Measurements from ENCODE around the gene CSTPP1.
"Not testable (repeated sequence)": the region's sequence is repeated elsewhere in the genome, so short reads cannot be mapped to it uniquely, and the experiment has no call there.

Gene CSTPP1

DNA sequence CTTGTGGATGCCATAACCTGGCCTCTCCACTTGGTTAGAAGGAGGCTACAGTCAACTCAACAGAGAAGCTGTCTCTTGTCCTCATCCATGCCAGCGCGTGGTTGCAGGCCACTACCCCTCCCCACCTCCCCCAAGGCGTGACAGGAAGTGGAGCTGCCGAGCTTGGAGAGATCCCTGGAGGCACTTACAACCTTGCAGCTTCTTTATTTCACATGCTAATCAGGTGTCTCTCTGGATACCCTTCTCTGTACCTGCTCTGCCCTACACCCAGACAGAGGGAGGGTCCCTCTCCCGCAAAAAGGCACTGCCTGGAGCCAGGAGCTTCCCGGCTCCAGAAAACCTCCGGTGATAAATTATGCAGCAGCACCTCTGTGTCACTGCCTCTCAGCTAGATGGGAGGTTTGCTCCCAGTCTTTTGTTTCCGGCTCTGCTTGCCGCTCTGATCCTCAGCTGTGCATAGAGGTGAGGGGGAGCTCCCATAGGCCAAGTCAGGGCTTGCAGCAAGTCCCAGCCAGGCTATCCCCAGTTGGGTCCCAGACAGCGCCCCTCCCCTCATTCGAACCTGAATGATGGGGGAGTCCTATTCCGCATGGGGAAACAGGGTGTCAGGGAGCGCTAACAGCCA, 23.9 kb upstream of the CSTPP1 start:
- no peak for DNase-seq

DNA sequence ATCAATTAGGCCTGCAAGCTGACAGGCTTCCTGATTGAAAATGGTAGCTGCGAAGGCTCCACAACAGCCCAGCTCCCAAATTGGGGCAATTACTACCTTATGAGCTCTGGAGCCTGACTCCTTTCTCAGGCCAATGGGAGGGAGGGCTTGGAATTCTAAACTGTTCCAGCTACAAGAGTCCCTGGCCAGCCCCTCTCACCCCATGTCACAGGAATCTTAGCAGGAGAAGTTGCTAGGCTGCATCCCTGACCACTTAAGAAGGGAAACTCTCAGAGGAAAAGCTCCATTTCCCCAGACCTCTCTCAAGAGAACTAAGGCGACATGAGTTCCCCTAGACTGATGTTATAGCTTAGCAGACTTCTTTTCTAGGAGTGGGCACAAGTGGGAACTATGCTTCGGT, 23.1 kb upstream of the CSTPP1 start:
- no peak for DNase-seq

DNA sequence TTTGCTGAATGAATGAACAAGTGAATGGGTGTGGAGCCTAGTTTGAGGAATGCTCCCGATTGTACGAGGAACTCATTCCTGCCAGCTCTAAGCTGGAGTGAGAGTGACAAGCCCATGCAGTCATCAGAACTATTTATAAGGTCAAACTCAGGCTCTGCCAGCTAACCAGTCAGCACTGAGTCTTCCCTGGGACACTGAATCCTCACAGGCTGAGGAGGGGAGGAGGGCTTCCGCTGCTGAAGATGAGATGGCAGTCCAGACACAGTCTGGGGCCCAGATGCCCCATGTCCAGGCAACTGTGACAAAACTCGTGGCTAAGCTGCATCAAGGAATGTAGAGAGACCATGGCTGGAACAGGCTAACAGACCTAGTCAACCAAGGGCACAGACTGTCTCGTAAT, 22.2 kb upstream of the CSTPP1 start:
- DNase-seq = no peak

DNA sequence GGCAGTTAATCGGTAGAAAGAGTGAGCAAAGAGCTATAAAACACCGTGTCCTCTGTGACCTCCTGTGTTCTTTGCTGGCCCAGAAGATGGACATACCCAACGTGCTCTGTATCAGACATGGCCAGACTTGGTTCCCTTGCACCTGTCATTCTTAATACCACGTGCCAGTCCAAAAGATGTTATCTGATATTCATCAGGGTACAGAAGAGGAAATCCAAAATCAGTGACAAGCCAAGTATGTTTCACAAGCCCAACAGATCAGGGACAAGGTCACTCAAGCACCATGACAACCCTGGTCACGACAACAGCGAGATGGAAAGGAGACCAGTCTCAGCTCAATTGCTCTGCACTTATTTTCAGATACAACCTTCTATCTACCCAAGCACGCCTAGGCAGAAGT, 21.7 kb upstream of the CSTPP1 start:
- no peak for DNase-seq

DNA sequence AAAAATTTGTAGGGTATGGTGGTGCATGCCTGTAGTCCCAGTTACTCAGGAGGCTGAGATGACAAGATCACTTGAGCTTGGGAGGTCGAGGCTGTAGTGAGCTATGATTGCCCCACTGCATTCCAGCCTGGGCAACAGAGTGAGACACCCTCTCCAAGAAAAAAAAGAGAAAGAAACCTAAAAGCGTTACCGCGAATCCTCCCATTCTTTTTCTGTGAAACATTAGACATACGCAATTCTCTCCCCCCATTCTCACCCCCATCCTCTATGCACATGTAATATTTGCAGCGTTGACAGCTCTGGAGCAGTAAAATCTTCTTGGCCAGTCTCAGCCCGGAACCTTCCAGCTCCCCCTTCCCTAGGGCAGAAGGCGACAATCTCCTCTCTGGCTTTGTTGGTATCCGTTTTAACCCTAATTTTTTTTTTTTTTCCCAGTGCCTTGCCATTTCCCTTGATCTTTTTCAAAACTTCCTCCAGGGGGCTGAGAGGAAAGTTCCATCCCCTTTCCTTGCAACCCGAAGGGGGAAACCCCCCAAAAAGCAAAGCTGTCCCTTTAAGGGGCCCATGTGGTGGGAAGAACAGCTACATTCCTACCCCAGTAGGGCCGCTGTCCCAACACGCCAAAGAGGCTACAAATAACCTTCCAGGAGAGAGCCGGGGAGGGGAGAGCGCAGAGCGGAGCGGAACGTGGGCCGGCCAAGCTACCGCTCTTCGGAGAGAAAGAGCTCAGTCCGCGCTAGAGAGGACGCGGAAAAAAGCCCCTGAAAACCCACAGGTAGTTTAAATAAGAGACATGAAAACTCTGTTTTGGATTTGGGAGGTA, 20.1 kb upstream of the CSTPP1 start:
- no peak for DNase-seq

DNA sequence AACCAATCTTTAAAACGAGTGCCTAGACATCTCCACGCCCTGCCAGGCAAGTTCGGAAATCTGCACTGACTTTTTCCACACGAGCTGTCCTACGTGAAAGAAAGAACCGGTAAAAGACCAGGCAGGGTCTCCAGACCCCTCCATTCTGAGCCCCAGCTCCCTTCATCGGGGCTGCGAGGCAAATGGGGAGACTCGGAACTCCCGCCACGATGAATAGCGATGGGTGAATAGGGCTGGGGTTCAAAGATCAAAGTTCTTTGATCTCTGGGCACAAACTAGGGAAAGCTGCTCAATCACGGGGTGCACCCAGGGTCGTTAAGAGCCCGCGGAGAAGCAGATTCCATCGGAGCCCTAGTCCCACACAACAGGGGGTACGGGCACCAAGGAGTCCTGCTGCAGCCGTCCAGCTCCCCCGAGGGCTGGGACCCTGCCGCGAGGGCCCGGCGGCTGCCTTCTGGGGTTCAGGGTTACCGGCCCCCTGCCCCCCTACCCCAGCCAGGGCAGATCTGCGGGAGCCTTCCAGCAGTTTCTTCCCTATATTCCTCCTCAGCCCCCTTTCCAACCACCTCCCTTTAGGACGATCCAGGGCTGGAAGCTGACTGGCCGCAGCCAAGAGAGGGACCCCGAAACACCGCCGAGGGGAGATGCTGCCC, 19.3 kb upstream of the CSTPP1 start:
- DNase-seq = no peak

DNA sequence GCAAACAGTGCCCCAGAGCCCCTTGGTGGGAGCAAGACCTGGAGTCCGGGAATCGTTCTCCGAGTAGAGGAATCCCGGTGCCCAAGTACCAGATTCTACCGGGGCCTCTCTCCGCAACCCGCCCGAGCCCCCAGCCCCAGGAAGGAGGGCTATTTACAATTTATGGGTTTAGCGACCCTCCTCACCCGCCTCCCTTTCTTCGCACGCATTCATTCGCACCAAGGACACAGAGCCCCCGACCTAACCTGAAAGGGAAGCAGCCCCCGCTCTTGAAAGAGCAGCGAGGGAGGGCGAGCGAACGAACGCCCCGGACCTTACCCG, 18.8 kb upstream of the CSTPP1 start:
- DNase-seq = no peak

DNA sequence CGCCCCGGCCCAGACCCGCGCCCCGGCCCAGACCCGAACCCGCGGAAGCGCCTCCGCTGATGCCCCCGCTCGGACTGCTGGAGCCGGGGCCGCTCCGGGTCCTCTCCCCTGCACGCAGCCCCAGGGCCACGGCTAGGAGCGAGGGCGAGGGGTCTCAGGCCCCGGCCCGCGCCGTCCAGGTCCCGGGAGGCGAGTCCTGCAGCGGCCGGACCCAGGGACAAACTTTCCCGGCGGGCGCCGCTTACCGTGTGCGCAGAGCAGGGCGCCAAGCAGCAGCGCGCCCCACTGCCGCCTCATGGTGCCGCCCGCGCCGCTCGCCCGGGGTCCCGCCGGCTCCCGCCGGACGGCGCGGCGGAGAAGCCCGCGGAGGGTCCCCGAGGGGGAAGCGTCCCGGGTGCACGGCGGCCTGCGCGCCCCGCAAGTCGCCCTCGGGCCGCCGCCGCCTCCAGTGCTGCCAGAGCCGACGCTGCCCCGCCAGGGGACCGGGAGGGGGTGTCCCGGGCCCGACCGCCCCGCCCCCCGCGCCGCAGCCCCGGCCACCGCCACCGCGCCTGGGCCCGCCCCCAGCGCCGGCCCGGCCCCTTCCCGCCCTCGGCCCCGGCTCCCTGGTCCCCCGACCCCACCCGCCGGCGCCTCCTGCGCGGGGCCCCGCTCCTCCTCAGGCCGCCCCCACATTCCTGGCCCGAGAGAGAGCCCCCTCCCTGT, 18.3 kb upstream of the CSTPP1 start, which contains the start of gene LRP4:
TSS of gene LRP4 (minus strand) at position 468 of the 705 bp plus-strand sequence. CDS start at position 297, 171 bp downstream.
- peak; percentile 6 for DNase-seq

DNA sequence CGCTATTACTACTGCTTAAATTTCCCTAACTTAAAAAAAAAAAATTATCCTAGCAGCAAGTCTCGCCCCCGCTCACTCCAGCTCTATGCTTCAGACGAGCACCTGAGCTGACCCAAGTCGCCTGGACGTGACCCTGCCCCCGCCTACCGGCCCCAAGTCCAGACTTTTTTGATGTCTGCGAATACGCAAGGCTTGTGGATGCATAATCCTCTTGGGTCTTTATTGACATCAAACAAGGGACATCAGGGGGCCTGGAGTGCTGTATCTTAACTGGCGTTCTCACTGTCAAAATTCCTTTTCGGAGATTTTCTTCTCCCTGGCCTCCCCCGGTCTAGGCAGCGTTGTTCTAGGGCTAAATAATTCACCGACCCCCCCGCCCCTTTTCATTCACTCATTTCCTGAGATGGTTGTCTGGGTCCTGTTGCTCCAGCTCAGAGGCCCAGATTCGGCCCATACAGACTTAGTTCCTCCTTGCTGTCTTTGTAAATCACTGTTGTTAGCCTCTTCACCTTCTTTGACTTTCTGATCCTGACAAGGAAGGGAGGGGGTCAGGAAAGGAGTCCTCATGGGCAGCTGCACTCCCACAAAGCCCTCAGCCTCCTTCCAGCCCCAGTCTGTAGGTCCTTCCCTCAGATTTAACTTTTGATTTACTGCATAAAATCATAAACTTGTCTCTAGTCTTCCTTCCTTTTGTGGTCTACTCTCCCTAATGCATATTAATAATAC, 17.6 kb upstream of the CSTPP1 start:
- no peak for DNase-seq

DNA sequence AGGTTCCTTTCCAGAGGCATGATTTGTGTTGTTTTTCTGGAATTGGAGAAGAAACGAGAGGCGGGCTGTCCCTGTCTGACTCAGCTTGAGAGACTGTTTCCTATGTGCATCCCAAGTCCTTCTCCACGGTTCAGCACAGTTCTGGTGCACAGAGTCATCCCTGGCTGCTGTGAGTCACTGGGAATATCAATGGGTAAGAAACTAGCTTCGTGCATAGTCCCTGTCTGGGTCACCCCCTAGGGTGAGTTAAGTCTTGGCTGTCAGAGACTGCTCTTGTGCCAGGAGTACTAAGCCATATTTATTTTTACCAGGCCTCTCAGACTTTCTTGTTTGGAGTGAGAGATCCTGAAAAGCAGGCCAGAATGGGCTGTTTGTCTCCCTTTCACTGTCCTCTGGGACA, 15.8 kb upstream of the CSTPP1 start:
- no peak for DNase-seq

DNA sequence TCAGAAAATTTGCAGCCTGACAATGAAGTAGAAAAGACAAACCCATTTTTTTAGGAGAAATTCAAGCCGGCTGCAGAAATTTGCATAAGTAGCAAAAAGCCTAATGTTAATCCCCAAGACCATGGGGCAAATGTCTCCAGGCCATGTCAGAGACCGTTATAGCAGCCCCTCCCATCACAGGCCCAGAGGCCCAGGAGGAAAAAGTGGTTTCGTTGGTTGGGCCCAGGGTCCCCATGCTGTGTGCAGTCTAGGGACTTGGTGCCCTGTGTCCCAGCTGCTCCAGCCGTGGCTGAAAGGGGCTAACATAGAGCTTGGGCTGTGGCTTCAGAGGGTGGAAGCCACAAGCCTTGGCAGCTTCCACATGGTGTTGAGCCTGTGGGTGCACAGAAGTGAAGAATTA, 8.6 kb upstream of the CSTPP1 start:
- not testable (repeated sequence) for DNase-seq

DNA sequence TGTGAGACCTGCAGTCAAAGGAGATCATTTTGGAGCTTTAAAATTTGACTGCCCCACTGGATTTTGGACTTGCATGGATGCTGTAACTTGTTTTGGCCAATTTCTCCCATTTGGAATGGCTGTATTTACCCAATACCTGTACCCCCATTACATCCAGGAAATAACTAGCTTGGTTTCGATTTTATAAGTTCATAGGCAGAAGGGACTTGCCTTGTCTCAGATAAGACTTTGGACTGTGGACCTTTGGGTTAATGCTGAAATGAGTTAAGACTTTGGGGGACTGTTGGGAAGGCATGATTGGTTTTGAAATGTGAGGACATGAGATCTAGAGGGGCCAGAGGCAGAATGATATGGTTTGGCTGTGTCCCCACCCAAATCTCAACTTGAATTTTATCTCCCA, 7.9 kb upstream of the CSTPP1 start:
- DNase-seq = not testable (repeated sequence)

DNA sequence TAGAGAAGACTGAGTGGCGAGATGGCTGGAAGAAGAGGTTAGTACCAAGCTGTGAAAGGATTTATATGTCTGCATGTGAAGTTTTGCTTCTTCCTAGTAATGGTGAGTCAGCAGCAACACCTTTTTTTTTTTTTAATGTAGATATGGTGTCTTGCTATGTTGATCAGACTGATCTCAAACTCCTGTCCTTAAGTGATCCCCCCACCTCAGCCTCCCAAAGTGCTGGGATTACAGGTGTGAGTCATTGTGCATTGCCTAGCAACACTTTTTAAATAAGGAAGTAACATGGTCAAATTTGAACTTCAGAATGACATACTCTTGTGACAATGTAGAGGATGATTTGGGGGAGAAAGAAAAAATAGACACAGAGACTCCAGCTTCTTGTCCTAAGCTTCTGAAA, 6.5 kb upstream of the CSTPP1 start:
- no peak for DNase-seq

DNA sequence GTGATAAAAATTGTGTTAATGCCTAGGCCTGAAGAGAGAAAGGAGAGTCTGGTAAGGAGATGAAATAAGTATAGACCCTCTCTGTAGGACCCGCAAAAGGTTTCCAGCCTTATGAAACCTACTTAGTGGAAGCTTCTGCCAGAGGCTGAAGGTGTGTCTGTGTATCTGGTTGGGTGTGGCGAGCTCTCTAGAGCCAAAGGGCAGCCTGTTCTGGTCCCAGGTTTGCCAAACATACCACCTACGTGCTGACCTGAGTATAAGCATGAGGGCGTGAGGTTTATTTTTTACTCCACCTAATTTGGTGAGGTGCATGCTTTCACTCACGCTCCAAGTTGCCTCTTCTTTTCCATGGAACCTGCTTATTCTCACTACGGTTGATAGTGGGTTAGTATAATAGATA, 5.6 kb downstream of the CSTPP1 start:
- no peak for DNase-seq

DNA sequence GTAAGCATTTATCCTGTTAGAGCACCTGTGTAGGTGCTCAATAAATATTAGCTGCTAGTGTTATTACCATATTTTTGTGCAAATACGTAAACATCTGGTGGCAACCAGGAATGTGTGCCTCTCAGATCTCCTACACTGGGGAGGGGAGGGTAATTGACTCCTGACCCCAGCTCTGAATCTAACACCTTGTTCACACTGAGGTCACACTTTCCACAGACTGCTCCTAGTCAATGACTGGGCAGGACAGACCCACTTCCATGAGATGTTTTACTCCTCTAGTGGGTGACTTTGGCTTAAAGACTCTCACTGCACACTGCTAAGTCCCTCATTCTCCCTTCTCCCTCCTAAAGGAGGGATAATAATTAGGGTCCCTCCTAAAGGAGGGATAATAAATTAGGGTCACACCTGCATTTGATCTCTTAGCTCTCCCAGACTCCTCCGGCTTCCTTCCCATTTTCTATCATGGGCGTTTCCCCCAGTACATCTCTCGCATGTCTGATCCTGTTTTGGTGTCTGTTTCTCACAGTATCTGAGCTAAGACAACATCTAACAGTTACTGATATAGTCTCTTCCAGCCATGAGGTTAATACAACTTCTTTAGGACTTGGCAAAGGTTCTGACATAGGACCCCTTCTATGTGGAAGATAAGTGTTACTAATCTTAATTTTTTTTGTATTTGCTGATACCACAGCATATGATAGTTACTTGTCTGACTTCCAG, 8.0 kb downstream of the CSTPP1 start:
- no peak for DNase-seq

DNA sequence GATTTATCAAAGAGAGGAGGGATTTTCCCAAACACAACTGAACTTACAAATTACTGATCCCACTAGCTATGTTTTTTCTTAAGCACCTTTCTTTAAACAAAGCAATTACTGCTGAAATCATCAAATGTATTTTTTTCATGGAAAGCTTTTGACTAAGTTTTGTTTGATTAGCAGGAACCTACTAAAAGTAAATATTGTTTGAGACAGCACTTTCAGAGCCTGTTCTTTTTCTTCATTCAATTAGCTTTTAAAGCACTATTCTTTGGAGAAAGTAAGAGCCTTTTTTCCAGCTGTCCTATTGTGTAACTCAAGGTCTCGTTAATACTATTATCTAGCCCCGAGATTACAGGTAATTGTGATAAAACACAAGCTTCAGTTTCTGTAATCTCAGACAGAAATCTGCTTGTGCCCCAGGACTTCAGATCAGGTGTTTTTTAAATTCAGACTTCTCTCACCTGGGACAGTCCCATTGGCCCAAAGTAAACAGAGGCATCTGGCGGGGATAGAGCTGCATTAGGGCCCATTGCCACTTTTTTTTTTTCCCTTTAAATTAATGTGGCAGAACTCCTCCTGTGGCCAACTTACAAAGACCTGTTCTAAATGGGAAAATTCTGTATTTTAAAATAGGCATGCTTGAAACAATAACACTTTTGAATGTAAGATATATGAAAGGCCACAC, 11.0 kb downstream of the CSTPP1 start:
- DNase-seq = no peak

DNA sequence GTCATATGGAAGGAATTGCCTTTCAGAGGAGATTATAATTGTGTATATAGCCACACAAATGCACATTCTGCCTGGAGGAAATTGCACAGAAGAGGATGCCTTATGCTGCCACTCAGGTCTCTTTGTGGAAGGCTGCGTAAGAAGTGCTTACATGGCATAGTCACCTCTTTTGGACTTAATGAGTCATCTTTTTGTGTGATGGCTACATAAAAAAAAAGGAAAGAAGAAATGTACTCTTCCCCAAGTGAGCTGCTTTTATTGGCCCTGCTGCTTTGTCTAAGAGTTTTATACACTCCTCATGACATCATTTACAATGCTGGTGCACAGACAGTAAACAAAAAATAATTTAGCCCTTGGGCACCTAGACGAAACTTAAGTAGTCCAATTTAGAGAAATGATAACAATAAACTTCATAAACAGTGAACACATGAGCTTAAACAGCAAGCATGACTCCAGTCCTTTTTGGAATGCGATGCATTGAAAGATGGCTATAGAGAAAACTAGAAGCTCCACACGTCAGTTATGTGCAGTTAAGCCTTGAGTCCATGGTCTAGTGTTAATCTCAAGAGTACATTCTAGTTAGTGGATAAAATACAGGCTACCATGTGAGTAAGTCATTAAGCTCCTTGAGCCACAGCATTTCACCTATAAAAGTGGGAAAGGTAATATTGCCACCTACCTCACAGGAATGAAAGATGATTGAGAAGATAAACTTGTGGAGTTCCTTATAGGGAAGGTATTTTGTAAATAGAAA, 12.0 kb downstream of the CSTPP1 start:
- no peak for DNase-seq

DNA sequence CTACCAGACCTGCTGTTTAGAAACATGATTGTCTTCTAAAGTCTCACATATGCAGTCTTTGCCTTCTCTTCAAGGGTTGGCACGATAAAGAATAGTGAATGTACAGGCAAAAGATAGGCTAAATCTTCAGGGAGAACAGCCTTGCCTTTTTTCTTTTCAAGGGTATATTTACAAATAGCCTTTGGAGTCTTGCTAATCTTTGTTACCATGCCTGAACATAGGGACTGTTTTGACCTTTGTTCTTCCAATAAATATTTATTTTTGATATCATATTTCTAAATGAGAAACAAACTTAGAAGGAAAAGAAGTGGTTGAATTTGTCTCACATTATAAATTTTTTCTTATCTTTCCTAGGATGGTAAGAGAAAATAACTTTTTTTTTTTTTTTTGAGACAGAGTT, 12.7 kb downstream of the CSTPP1 start:
- DNase-seq = no peak

DNA sequence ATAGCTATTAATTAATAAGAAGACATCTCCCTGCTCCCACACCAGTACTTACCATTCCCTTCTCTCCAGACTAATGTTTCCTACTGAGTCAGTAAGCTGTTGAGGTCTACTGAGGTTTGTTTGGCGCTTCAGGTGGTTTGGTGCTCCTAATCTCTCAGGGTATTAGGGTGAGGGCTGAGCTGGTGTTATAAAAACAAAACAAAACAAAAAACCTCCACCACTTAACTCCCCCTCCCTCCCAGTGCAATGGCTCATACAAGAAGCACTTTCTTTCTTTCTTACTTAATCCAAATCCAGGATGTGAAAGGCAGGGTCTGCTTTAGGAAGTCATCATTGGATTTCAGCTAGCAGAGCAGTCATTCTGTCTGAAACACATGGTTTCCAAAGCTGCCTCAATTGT, 15.3 kb downstream of the CSTPP1 start:
- no peak for DNase-seq

DNA sequence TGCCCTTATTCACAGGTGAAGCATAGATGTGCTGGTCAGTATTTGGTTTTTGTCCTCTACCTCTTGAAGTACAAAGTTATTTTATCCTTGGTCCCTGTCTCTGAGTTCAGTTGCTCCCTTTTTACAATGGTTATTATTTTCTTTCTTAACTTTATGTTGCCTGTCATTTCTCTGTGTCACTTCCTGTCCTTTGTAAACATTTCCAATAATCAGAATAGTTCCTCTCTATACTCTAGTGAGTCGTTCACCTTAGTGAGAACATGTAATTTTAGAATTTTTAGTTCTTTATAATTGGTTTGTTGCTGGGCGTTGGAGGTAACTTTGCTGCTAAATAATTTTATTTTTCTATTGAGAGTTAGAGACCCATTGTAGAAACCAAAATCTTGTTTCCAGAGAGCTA, 16.0 kb downstream of the CSTPP1 start:
- DNase-seq = no peak

DNA sequence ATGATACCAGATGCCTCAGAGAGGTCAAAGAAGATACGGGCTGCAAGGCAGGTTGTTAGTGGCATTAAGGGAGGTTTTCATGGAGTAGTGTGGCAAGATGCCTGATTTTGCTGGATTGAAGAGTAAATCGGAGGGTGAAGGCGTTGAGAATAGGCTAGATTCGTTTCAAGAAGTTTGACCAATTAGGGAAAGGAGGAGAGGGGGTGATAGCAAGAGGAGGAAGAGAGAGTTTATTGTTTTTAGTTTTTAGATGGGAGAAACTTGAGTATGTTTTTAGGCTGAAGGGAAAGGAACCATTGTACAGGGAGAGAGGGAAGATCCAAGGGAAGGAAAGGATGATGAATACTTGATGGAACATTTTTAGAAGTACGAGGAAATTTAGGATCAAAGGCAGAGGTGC, 16.5 kb downstream of the CSTPP1 start:
- no peak for DNase-seq

Measured in activated T-cell treated with anti-CD3 and anti-CD28 coated beads for 4 hours (primary cell).